Breast epithelium (tissue), 4 donors: ENCODE results near the gene OR2AG2. TPM values are rescaled to one million over a fixed set of nuclear protein-coding genes. Genes with fewer than 3 reads are reported as not detected.

Experiments
- DNase-seq, 2 donors: peaks; one replicate each; pipeline ENCODE4 v3.0.0-alpha.2; 2019; ENCODE audit warnings: low spot score in 2 of 2
- H3K27ac ChIP-seq, 2 donors: fragments of 200-600 bp; sonication (generic) in 1 of 2; one replicate each; pipeline ENCODE4 v1.5.1; 2016 to 2019; ENCODE audit warnings: mild to moderate bottlenecking in 1 of 2
- H3K27me3 ChIP-seq, 2 donors: fragments of 200-600 bp; sonication (generic) in 1 of 2; one replicate each; pipeline versions ENCODE4 v1.5.1 to v1.6.0; 2017 to 2019; ENCODE audit warnings: control low read depth in 1 of 2, mild to moderate bottlenecking in 1 of 2
- H3K36me3 ChIP-seq: fragments of 200-600 bp; one replicate; pipeline ENCODE4 v1.5.1; 2019
- H3K4me1 ChIP-seq, 2 donors: fragments of 200-600 bp; sonication (generic); one replicate each; pipeline ENCODE4 v1.5.1; 2016 to 2019; ENCODE audit warnings: control low read depth in 1 of 2
- H3K4me3 ChIP-seq, 3 donors: fragments of 200-600 bp; sonication (generic); 1 replicate in 2 of 3; 2 replicates in 1 of 3; pipeline ENCODE4 v1.5.1; 2016 to 2019; ENCODE audit warnings: mild to moderate bottlenecking in 3 of 3, moderate library complexity in 2 of 3
- H3K9me3 ChIP-seq, 2 donors: fragments of 200-600 bp; sonication (generic) in 1 of 2; one replicate each; pipeline ENCODE4 v1.5.1; 2016 to 2019; ENCODE audit warnings: control low read depth in 1 of 2
- CTCF ChIP-seq, 3 donors: fragments of 450-650 bp; IDR thresholded peaks; one replicate each; pipeline ENCODE4 v1.5.1; 2016 to 2017; ENCODE audit warnings: antibody characterized with exemption in 3 of 3, mild to moderate bottlenecking in 3 of 3, moderate library complexity in 3 of 3
- POLR2A ChIP-seq: fragments of 450-650 bp; IDR thresholded peaks from one replicate; pipeline ENCODE4 v1.6.1; 2016; ENCODE audit warnings: antibody characterized with exemption, mild to moderate bottlenecking, moderate library complexity
- POLR2AphosphoS5 ChIP-seq, 3 donors: sonication (generic); formaldehyde crosslinking; IDR thresholded peaks; one replicate each; pipeline ENCODE4 v1.6.1; 2017; ENCODE audit warnings: antibody characterized with exemption in 3 of 3
- intact Hi-C: fragments of 100-400 bp; cut with DNase I; formaldehyde crosslinking; loops from one replicate; pipeline ENCODE4 v1.15.1; 2023; ENCODE audit warnings: low total_unique reads
- total RNA-seq, 3 donors: library from RNA; depleted of rRNA; stranded (reverse); fragments of >200 nt; gene quantifications; one replicate each; pipeline ENCODE4 v1.1.0, GENCODE V29; 2016

Gene OR2AG2
- total RNA-seq, 3 donors from 2014 or later, result 0.44 to 3.6 TPM; not detected in 1

GRCh38 chr11:6799402-6799801 is 27.6 kb upstream of the OR2AG2 start, which contains the start of gene OR6A2:
Gene OR6A2 (minus strand): TSS chr11:6799689. CDS start chr11:6795708, 3,981 bp downstream.
- DNase-seq, result no peak
- H3K27ac ChIP-seq, result no peak within 1 kb of the TSS
- H3K27me3 ChIP-seq, result no peaks in the 10 kb centered on the region
- no peak for TF ChIP-seq POLR2AphosphoS5 (IDR thresholded peaks at IDR 0.05)
- no peak for TF ChIP-seq CTCF (IDR thresholded peaks at IDR 0.05)
- TF ChIP-seq POLR2A, result no peak
- H3K36me3 ChIP-seq, result no peaks in the 10 kb centered on the region
- intact Hi-C loops, result no loop called here
- no peak within 1 kb of the TSS for H3K4me3 ChIP-seq
- peaks cover 0 to 11% of the 10 kb centered on the region in 2 donors for H3K9me3 ChIP-seq
- H3K4me1 ChIP-seq, result no peaks in the 10 kb centered on the region

DNA sequence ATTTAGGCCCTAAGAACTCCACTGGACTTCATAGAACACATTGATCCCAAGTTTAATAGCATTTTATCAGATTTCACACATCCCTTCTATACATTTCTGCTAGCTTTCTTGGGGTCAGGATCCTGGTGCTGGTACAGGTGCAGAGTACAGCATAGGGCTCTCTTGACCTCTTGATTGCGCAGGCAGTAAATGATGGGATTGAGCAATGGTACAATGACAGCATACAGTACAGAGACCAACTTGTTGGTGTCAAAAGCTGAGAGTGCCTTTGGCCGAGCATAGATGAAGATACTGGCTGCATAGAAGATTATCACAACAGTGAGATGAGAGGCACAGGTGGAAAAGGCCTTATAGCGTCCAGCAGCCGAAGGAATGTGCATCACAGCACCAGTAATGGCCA is 22.9 kb upstream of the OR2AG2 start:
- Histone ChIP-seq H3K9me3 (no peaks in the 10 kb centered on the region), H3K27ac (no peak overlapping the region), H3K36me3 (no peaks in the 10 kb centered on the region), H3K27me3 (no peaks in the 10 kb centered on the region), H3K4me1 (no peaks in the 10 kb centered on the region), H3K4me3 (no peak overlapping the region)
- no peak for DNase-seq
- intact Hi-C loops, result no loop called here
- TF ChIP-seq POLR2AphosphoS5 (IDR thresholded peaks at IDR 0.05) (no peak), CTCF (IDR thresholded peaks at IDR 0.05) (no peak), POLR2A (no peak)

DNA sequence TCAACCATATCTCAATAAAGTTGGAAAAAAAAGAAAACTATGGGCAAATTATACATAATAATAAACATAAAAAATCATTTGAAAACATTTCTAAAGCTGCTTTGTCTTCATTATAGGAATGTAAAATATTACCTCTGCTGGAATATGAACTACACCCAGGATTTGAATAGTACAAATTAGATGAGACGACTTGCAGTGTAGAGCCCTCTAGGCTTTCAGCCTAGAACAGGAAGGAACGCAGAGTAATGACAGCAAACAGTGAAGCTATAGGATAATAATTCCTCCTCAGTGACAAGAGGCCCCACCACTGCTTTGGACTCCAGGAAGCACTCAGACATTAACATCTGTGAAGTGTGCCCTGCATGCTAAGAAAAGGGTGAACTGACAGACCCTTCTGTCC is 18.8 kb upstream of the OR2AG2 start:
- Histone ChIP-seq H3K27me3 (no peaks in the 10 kb centered on the region), H3K4me1 (no peaks in the 10 kb centered on the region), H3K4me3 (no peak overlapping the region), H3K36me3 (no peaks in the 10 kb centered on the region), H3K27ac (no peak overlapping the region), H3K9me3 (no peaks in the 10 kb centered on the region)
- DNase-seq, result no peak
- intact Hi-C loops, result no loop called here
- TF ChIP-seq POLR2A (no peak), POLR2AphosphoS5 (IDR thresholded peaks at IDR 0.05) (no peak), CTCF (IDR thresholded peaks at IDR 0.05) (no peak)

DNA sequence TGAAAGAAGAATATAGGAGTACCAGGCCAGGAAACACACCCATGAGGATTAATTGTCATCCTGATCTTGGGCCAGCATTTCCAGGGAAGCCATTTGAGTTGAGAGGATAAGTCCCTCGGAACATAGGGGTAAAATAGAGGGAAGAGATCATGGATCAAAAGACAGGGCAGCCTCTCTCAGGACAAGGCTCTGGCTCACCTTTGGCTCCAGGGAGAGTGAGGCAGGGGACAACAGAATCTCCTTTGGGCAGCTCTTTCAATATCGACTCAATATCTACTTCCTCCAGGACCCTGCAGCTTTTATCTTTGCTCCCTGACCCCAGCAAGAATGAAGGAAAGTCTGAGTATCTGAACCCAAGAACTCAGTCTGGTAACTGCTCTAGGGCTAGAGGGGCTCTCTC is 10.9 kb upstream of the OR2AG2 start, which contains the start of gene OR2AG1:
OR2AG1 (plus strand) TSS at position 301 of the 400 bp plus-strand sequence. CDS start 2,018 bp downstream, outside the sequence.
- TF ChIP-seq POLR2A, result no peak
- no peak for TF ChIP-seq POLR2AphosphoS5 (IDR thresholded peaks at IDR 0.05)
- no peak for TF ChIP-seq CTCF (IDR thresholded peaks at IDR 0.05)
- H3K36me3 ChIP-seq, result no peaks in the 10 kb centered on the region
- no peak within 1 kb of the TSS for H3K4me3 ChIP-seq
- DNase-seq, result no peak
- H3K9me3 ChIP-seq, result no peaks in the 10 kb centered on the region
- intact Hi-C loops, result no loop called here
- no peaks in the 10 kb centered on the region for H3K4me1 ChIP-seq
- no peak within 1 kb of the TSS for H3K27ac ChIP-seq
- H3K27me3 ChIP-seq, result no peaks in the 10 kb centered on the region

DNA sequence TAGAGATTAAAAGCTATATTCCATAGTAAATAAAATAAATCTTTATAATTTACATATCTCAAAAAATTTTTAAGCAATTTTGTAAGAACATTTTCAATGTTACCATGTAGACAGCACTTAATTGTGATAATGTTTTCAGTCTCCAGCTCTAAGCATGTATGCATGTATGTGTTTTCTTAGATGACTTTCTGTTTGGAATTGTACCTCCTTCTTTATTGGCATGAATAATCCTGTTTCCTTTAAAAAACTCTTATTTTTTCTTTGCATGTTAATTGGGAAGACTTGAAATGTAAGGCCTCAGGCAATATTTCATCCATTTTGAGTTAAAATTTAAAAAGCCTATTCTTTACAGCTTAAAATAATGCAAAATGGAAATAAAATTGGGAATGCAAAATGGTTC is 9.1 kb upstream of the OR2AG2 start:
- no peaks in the 10 kb centered on the region for H3K36me3 ChIP-seq
- no peak overlapping the region for H3K4me3 ChIP-seq
- no peak for DNase-seq
- H3K27ac ChIP-seq, result no peak overlapping the region
- no peaks in the 10 kb centered on the region for H3K4me1 ChIP-seq
- no peaks in the 10 kb centered on the region for H3K9me3 ChIP-seq
- no peak for TF ChIP-seq CTCF (IDR thresholded peaks at IDR 0.05)
- TF ChIP-seq POLR2A, result no peak
- TF ChIP-seq POLR2AphosphoS5 (IDR thresholded peaks at IDR 0.05), result no peak
- H3K27me3 ChIP-seq, result no peaks in the 10 kb centered on the region
- intact Hi-C loops, result no loop called here
